CD4-positive, alpha-beta T cell (primary cell): ENCODE data around the gene CCDC12. TPM values are rescaled to one million over a fixed set of nuclear protein-coding genes. Genes with fewer than 3 reads are reported as not detected.

ENCODE experiments used
- ATAC-seq: fragments of 200-7000 bp; cut with Tn5 transposase; one replicate; pipeline ENCODE4 v1.10.0; 2022; ENCODE audit warnings: mild to moderate bottlenecking; ENCODE audit not compliant: poor library complexity
- CTCF ChIA-PET: fragments of 350-600 bp; sonication (Branson Sonifier 250); formaldehyde crosslinking; loops from one replicate; lab custom pipeline; 2021; ENCODE audit warnings: antibody characterized with exemption, inconsistent platforms; lab: Charles Lee
- POLR2A ChIA-PET: fragments of 350-600 bp; sonication (Branson Sonifier 250); formaldehyde crosslinking; loops from one replicate; lab custom pipeline; 2021; ENCODE audit warnings: antibody characterized with exemption, inconsistent platforms; lab: Charles Lee
- DNase-seq, 14 experiments: peaks; one replicate each; pipeline ENCODE4 v3.0.0-alpha.2; 2013 to 2020; ENCODE audit warnings: mixed read lengths in 2 of 14
- H3K27ac ChIP-seq, 2 donors: one replicate each; pipeline versions ENCODE4 v1.5.1 to v1.7.0; 2013; ENCODE audit warnings: low read length in 2 of 2, low read depth in 1 of 2, mild to moderate bottlenecking in 1 of 2
- H3K27me3 ChIP-seq, 2 experiments: 1 replicate in 1 of 2; 2 replicates in 1 of 2; pipeline versions ENCODE4 v1.6.1 to v1.7.0; 2013; ENCODE audit warnings: low read length in 2 of 2, control low read depth in 1 of 2, mild to moderate bottlenecking in 1 of 2, moderate library complexity in 1 of 2; ENCODE audit not compliant: insufficient read depth in 2 of 2, control insufficient read depth in 1 of 2
- H3K36me3 ChIP-seq: one replicate; pipeline ENCODE4 v1.6.1; 2013; ENCODE audit warnings: low read length, control low read depth; ENCODE audit not compliant: insufficient read depth
- H3K4me1 ChIP-seq: one replicate; pipeline ENCODE4 v1.6.1; 2013; ENCODE audit warnings: low read length, control low read depth; ENCODE audit not compliant: insufficient read depth
- H3K4me3 ChIP-seq: one replicate; pipeline ENCODE4 v1.5.1; 2013; ENCODE audit warnings: mild to moderate bottlenecking, low read length, moderate library complexity
- H3K9me3 ChIP-seq, 2 experiments: 1 replicate in 1 of 2; 2 replicates in 1 of 2; pipeline versions ENCODE4 v1.6.1 to v1.7.0; 2013; ENCODE audit warnings: low read length in 2 of 2, mild to moderate bottlenecking in 2 of 2, control low read depth in 1 of 2, moderate library complexity in 1 of 2; ENCODE audit not compliant: control insufficient read depth in 1 of 2, insufficient read depth in 1 of 2
- H3K27ac Mint-ChIP-seq: one replicate; pipeline ENCODE4 v1.8.0; 2020; ENCODE audit warnings: mixed read lengths
- H3K27me3 Mint-ChIP-seq: one replicate; pipeline ENCODE4 v1.8.0; 2021; ENCODE audit warnings: mixed read lengths
- H3K36me3 Mint-ChIP-seq: one replicate; pipeline ENCODE4 v1.8.0; 2021; ENCODE audit warnings: low read depth, mixed read lengths
- H3K4me1 Mint-ChIP-seq: one replicate; pipeline ENCODE4 v1.8.0; 2021; ENCODE audit warnings: low read depth, mixed read lengths
- H3K4me3 Mint-ChIP-seq: one replicate; pipeline ENCODE4 v1.8.0; 2020; ENCODE audit warnings: mild to moderate bottlenecking, mixed read lengths
- H3K9me3 Mint-ChIP-seq: one replicate; pipeline ENCODE4 v1.8.0; 2020; ENCODE audit warnings: mixed read lengths
- intact Hi-C, 2 experiments: fragments of 100-400 bp; cut with DNase I in 1 of 2; cut with micrococcal nuclease in 1 of 2; formaldehyde crosslinking; loops; one replicate each; pipeline versions ENCODE4 v1.15.1 to v1.9.0; 2023 to 2025; cut with DNase I, micrococcal nuclease
- total RNA-seq, 174 experiments: library from RNA in 2 of 174; stranded (reverse) in 2 of 174; gene quantifications; one replicate each; pipeline ENCODE4 v1.2.3 and lab custom pipeline; 2021 to 2026
- TF ChIP-seq, protein P1 (sequence below): fragments of 200-600 bp; IDR thresholded peaks from one replicate; pipeline ENCODE4 v1.8.0; 2022; ENCODE audit warnings: antibody characterized with exemption, mild to moderate bottlenecking

CCDC12 gene
- total RNA-seq, 2 experiments from 2014 or later, result 57.5 to 59.5 TPM

DNA sequence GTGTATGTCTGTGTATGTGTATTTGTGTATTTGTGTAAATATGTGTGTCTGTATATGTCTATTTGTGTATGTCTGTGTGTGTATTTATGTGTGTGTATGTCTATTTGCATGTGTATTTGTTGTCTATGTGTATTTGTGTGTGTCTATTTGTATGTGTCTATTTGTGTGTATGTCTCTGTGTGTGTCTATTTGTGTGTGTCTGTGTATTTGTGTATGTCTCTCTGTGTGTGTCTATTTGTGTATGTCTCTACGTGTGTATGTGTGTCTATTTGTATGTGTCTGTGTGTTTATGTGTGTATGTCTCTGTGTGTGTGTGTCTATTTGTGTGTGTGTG is 68.6 kb downstream of the CCDC12 start:
- Histone ChIP-seq H3K4me1 (peaks cover 20% of the 10 kb centered on the region), H3K4me3 (no peak overlapping the region), H3K27ac (no peak overlapping the region), H3K36me3 (no peaks in the 10 kb centered on the region), H3K9me3 (no peaks in the 10 kb centered on the region), H3K27me3 (no peaks in the 10 kb centered on the region)
- no peaks in the 10 kb centered on the region for H3K9me3 Mint-ChIP-seq
- no peak overlapping the region for H3K27ac Mint-ChIP-seq
- intact Hi-C loops, result no loop called here
- no peaks in the 10 kb centered on the region for H3K36me3 Mint-ChIP-seq
- no peaks in the 10 kb centered on the region for H3K27me3 Mint-ChIP-seq
- H3K4me1 Mint-ChIP-seq, result peaks cover 6% of the 10 kb centered on the region
- TF ChIP-seq, protein P1, sequence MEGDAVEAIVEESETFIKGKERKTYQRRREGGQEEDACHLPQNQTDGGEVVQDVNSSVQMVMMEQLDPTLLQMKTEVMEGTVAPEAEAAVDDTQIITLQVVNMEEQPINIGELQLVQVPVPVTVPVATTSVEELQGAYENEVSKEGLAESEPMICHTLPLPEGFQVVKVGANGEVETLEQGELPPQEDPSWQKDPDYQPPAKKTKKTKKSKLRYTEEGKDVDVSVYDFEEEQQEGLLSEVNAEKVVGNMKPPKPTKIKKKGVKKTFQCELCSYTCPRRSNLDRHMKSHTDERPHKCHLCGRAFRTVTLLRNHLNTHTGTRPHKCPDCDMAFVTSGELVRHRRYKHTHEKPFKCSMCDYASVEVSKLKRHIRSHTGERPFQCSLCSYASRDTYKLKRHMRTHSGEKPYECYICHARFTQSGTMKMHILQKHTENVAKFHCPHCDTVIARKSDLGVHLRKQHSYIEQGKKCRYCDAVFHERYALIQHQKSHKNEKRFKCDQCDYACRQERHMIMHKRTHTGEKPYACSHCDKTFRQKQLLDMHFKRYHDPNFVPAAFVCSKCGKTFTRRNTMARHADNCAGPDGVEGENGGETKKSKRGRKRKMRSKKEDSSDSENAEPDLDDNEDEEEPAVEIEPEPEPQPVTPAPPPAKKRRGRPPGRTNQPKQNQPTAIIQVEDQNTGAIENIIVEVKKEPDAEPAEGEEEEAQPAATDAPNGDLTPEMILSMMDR, result no peak
- POLR2A ChIA-PET, result no interaction called here
- ATAC-seq (no peak), DNase-seq (no peak)
- no peak overlapping the region for H3K4me3 Mint-ChIP-seq
- CTCF ChIA-PET, result no interaction called here

DNA sequence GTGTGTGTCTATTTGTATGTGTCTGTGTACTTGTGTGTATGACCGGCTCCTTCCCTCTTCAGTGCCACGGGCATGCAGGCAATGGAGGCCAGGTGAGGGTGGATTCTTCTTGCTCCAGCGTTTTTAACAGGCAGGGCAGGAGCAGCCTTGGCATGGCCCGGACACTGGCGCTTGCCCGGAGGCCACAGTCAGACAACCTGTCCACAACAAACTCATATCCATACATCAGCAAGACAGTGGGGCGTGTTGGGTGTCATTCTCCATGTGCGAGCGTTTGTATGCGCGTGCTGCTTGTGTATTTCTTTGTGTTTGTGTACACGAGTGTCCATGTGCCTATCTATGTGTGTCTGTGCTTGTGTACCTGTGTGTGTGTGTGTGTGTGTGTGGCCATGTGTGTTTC is 69.3 kb downstream of the CCDC12 start:
- H3K4me1 Mint-ChIP-seq, result peaks cover 6% of the 10 kb centered on the region
- CTCF ChIA-PET, result no interaction called here
- no peak for DNase-seq

DNA sequence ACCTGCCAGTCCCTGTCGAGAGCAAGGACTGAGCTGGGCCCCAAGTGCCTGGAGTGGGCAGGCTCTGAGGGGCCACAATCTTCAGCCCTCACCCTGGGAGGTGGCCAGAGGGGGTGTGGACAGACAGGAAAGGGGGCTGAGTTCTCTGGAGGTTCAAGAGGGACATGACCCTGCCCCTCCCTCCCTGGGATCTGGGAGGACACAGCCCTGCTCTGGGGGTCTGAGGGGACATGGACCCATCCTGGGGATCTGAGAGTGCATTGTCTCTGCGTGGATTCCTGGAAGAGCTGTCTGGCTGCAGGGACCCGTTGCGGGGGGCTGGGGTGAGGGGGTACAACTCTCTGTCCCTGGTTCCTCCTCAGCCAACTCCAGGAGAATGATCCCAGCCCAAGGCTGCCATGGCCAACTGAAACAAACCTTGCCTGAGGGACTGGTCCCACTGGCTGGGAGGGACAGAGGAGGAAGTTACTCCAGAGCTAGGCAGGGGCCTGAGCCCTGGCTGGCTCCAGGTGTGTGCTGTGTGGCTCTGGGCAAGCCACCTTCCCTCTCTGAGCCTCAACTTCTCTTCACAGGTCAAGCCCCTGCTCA is 70.0 kb downstream of the CCDC12 start:
- no peaks in the 10 kb centered on the region for H3K36me3 ChIP-seq
- ATAC-seq (no peak), DNase-seq (no peak)
- no peak overlapping the region for H3K27ac ChIP-seq
- H3K9me3 ChIP-seq, result no peaks in the 10 kb centered on the region
- H3K4me1 ChIP-seq, result peaks cover 20% of the 10 kb centered on the region
- CTCF ChIA-PET, result no interaction called here
- H3K27me3 Mint-ChIP-seq, result no peaks in the 10 kb centered on the region
- no peak overlapping the region for H3K4me3 Mint-ChIP-seq
- H3K4me1 Mint-ChIP-seq, result peaks cover 6% of the 10 kb centered on the region
- intact Hi-C loops, result no loop called here
- H3K9me3 Mint-ChIP-seq, result no peaks in the 10 kb centered on the region
- TF ChIP-seq, protein P1, result no peak
- H3K36me3 Mint-ChIP-seq, result no peaks in the 10 kb centered on the region
- H3K27ac Mint-ChIP-seq, result no peak overlapping the region
- POLR2A ChIA-PET, result no interaction called here
- no peaks in the 10 kb centered on the region for H3K27me3 ChIP-seq
- no peak overlapping the region for H3K4me3 ChIP-seq

More for the DNA sequence above, 69.3 kb downstream of the CCDC12 start:
- Histone ChIP-seq H3K4me3 (no peak overlapping the region), H3K36me3 (no peaks in the 10 kb centered on the region), H3K27ac (no peak overlapping the region), H3K27me3 (no peaks in the 10 kb centered on the region), H3K4me1 (peaks cover 20% of the 10 kb centered on the region), H3K9me3 (no peaks in the 10 kb centered on the region)
- H3K27ac Mint-ChIP-seq, result no peak overlapping the region
- intact Hi-C loops, result no loop called here
- H3K4me3 Mint-ChIP-seq, result no peak overlapping the region
- TF ChIP-seq, protein P1, result no peak
- H3K27me3 Mint-ChIP-seq, result no peaks in the 10 kb centered on the region
- no peaks in the 10 kb centered on the region for H3K9me3 Mint-ChIP-seq
- no peak for ATAC-seq
- POLR2A ChIA-PET, result no interaction called here
- H3K36me3 Mint-ChIP-seq, result no peaks in the 10 kb centered on the region
